SK-N-SH (cell line): ENCODE results near the gene BCAR3.

Experiments used
- EP300 ChIP-seq, 2 experiments: IDR thresholded peaks; 2 replicates each; pipeline versions ENCODE4 v1.4.0 to v1.6.1; 2012; ENCODE audit warnings: borderline replicate concordance in 1 of 2, low read depth in 1 of 2, low read length in 1 of 2
- EZH2phosphoT487 ChIP-seq: fragments of 200-600 bp; sonication (generic); IDR thresholded peaks from 2 replicates; pipeline ENCODE4 v1.6.1; 2017; ENCODE audit warnings: low read depth, mixed run types, mild to moderate bottlenecking, antibody characterized with exemption, moderate library complexity, borderline replicate concordance
- FOXJ3 ChIP-seq: sonication (generic); formaldehyde crosslinking; IDR thresholded peaks from 2 replicates; pipeline ENCODE4 v1.5.1; 2020; ENCODE audit warnings: mild to moderate bottlenecking, missing genetic modification reagents
- MXI1 ChIP-seq: IDR thresholded peaks from 2 replicates; pipeline ENCODE4 v1.6.1; 2012; ENCODE audit warnings: mild to moderate bottlenecking, low read depth, low read length, improper control_type of control experiment
- POLR2AphosphoS5 ChIP-seq: IDR thresholded peaks from 2 replicates; pipeline ENCODE4 v1.6.1; 2012; ENCODE audit warnings: low read depth, low read length
- RFX5 ChIP-seq: IDR thresholded peaks from 2 replicates; pipeline ENCODE4 v1.6.1; 2012; ENCODE audit warnings: mild to moderate bottlenecking, improper control_type of control experiment, low read length
- RXRA ChIP-seq: IDR thresholded peaks from 2 replicates; pipeline ENCODE4 v1.4.0; 2012; ENCODE audit warnings: low read depth, mild to moderate bottlenecking, borderline replicate concordance
- SMC3 ChIP-seq: IDR thresholded peaks from 2 replicates; pipeline ENCODE4 v1.6.1; 2012; ENCODE audit warnings: low read depth, low read length, improper control_type of control experiment
- TAF1 ChIP-seq: IDR thresholded peaks from 2 replicates; pipeline ENCODE4 v1.6.1; 2012; ENCODE audit warnings: low read depth, mild to moderate bottlenecking, low read length, moderate library complexity, borderline replicate concordance
- TEAD4 ChIP-seq: IDR thresholded peaks from 2 replicates; pipeline ENCODE4 v1.4.0; 2012; ENCODE audit warnings: mild to moderate bottlenecking, borderline replicate concordance; ENCODE audit not compliant: insufficient read depth
- YY1 ChIP-seq: IDR thresholded peaks from 2 replicates; pipeline ENCODE4 v1.4.0; 2012; ENCODE audit warnings: low read depth, mild to moderate bottlenecking
- TF ChIP-seq, protein P1 (sequence below): fragments of 200-600 bp; sonication (generic); IDR thresholded peaks from 2 replicates; pipeline ENCODE4 v1.6.1; 2017; ENCODE audit warnings: antibody characterized with exemption, mild to moderate bottlenecking, moderate library complexity
- TF ChIP-seq, protein P2 (sequence below): IDR thresholded peaks from 2 replicates; pipeline ENCODE4 v1.6.1; 2012; ENCODE audit warnings: mild to moderate bottlenecking, low read depth, low read length, moderate library complexity
- TF ChIP-seq, protein P3 (sequence below): fragments of 150-350 bp; IDR thresholded peaks from 2 replicates; pipeline ENCODE4 v1.6.1; 2017; ENCODE audit warnings: antibody characterized with exemption, low read length, low read depth, borderline replicate concordance

DNA sequence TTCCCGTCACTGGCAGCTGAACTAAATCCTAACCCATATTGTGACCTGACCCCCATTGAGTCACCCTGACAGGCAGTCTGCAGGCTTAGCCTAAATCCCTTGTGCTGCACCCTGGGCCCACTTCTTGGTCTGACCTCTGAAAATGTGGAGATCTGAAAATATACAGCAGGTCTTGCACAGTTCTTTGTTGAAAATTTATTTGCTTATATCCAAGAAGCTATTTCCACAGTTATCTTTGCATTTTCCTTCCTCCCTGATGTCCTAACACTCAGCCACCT is 87.1 kb downstream of the BCAR3 start:
- TF ChIP-seq FOXJ3 (CRISPR knock-in tag) (no peak), RXRA (no peak), MXI1 (no peak), YY1 (no peak), RFX5 (no peak), EP300 (IDR thresholded peaks at IDR 0.05; ENCODE audit: borderline replicate concordance in 1 of 2, low read depth in 1 of 2, low read length in 1 of 2) (no peak), TAF1 (no peak), EZH2phosphoT487 (no peak), TEAD4 (no peak), SMC3 (no peak), POLR2AphosphoS5 (no peak)
- TF ChIP-seq, protein P1, sequence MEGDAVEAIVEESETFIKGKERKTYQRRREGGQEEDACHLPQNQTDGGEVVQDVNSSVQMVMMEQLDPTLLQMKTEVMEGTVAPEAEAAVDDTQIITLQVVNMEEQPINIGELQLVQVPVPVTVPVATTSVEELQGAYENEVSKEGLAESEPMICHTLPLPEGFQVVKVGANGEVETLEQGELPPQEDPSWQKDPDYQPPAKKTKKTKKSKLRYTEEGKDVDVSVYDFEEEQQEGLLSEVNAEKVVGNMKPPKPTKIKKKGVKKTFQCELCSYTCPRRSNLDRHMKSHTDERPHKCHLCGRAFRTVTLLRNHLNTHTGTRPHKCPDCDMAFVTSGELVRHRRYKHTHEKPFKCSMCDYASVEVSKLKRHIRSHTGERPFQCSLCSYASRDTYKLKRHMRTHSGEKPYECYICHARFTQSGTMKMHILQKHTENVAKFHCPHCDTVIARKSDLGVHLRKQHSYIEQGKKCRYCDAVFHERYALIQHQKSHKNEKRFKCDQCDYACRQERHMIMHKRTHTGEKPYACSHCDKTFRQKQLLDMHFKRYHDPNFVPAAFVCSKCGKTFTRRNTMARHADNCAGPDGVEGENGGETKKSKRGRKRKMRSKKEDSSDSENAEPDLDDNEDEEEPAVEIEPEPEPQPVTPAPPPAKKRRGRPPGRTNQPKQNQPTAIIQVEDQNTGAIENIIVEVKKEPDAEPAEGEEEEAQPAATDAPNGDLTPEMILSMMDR, result no peak
- TF ChIP-seq, protein P2, sequence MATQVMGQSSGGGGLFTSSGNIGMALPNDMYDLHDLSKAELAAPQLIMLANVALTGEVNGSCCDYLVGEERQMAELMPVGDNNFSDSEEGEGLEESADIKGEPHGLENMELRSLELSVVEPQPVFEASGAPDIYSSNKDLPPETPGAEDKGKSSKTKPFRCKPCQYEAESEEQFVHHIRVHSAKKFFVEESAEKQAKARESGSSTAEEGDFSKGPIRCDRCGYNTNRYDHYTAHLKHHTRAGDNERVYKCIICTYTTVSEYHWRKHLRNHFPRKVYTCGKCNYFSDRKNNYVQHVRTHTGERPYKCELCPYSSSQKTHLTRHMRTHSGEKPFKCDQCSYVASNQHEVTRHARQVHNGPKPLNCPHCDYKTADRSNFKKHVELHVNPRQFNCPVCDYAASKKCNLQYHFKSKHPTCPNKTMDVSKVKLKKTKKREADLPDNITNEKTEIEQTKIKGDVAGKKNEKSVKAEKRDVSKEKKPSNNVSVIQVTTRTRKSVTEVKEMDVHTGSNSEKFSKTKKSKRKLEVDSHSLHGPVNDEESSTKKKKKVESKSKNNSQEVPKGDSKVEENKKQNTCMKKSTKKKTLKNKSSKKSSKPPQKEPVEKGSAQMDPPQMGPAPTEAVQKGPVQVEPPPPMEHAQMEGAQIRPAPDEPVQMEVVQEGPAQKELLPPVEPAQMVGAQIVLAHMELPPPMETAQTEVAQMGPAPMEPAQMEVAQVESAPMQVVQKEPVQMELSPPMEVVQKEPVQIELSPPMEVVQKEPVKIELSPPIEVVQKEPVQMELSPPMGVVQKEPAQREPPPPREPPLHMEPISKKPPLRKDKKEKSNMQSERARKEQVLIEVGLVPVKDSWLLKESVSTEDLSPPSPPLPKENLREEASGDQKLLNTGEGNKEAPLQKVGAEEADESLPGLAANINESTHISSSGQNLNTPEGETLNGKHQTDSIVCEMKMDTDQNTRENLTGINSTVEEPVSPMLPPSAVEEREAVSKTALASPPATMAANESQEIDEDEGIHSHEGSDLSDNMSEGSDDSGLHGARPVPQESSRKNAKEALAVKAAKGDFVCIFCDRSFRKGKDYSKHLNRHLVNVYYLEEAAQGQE, result no peak
- TF ChIP-seq, protein P3, sequence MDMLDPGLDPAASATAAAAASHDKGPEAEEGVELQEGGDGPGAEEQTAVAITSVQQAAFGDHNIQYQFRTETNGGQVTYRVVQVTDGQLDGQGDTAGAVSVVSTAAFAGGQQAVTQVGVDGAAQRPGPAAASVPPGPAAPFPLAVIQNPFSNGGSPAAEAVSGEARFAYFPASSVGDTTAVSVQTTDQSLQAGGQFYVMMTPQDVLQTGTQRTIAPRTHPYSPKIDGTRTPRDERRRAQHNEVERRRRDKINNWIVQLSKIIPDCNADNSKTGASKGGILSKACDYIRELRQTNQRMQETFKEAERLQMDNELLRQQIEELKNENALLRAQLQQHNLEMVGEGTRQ, result no peak
